VCaP (cell line): ENCODE measurements around the gene KRT83.
A peak's percentile ranks its signal among the peaks of the same experiment; 100 is the strongest.

Experiments
- H3K27ac ChIP-seq: fragments of 450-650 bp; 2 replicates; pipeline ENCODE4 v1.5.1; 2017
- CTCF ChIP-seq: fragments of 450-650 bp; conservative IDR thresholded peaks from 2 replicates; pipeline ENCODE4 v1.5.1; 2017; ENCODE audit warnings: mild to moderate bottlenecking, moderate library complexity

Gene KRT83

GRCh38 chr12:52285172-52285745 is 35.9 kb downstream of the KRT83 start:
- TF ChIP-seq CTCF, result no peak
- no peak overlapping the region for H3K27ac ChIP-seq

GRCh38 chr12:52284562-52285171 is 36.5 kb downstream of the KRT83 start:
- no peak overlapping the region for H3K27ac ChIP-seq
- no peak for TF ChIP-seq CTCF

- no peak for TF ChIP-seq CTCF
- H3K27ac ChIP-seq, result peak overlapping the region; percentile 49
These were observed 40.2 kb downstream of the KRT83 start for GRCh38 chr12:52280796-52281560.

GRCh38 chr12:52280319-52280795 is 40.8 kb downstream of the KRT83 start:
- peak overlapping the region; percentile 49 for H3K27ac ChIP-seq
- no peak for TF ChIP-seq CTCF

GRCh38 chr12:52279422-52280318 is 41.5 kb downstream of the KRT83 start:
- H3K27ac ChIP-seq, result peak overlapping the region; percentile 68
- TF ChIP-seq CTCF, result no peak

GRCh38 chr12:52278575-52279421 is 42.4 kb downstream of the KRT83 start:
- peak overlapping the region; percentile 68 for H3K27ac ChIP-seq

More at GRCh38 chr12:52278575-52279421, 42.4 kb downstream of the KRT83 start:
- peak; percentile 99 for TF ChIP-seq CTCF
